Measurements from ENCODE around the gene GRK5.

The GRK5 gene

GRCh38 chr10:119409906-119410305, 202.5 kb downstream of the GRK5 start:
- TF ChIP-seq, protein P1, sequence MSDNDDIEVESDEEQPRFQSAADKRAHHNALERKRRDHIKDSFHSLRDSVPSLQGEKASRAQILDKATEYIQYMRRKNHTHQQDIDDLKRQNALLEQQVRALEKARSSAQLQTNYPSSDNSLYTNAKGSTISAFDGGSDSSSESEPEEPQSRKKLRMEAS (IDR thresholded peaks at IDR 0.05; ENCODE audit: low read depth, low read length): no peak
- TF ChIP-seq MYC (IDR thresholded peaks at IDR 0.05; ENCODE audit: low read depth, low read length): no peak
- no peak for TF ChIP-seq POLR2A (IDR thresholded peaks at IDR 0.05; ENCODE audit: extremely low read depth, insufficient read length)
- TF ChIP-seq CTCF (IDR thresholded peaks at IDR 0.05; ENCODE audit: low read depth, low read length): no peak
- no peak overlapping the region for H3K4me3 ChIP-seq (ENCODE audit: low read depth, low read length)
- no peak for DNase-seq (ENCODE audit: low read depth)

DNA sequence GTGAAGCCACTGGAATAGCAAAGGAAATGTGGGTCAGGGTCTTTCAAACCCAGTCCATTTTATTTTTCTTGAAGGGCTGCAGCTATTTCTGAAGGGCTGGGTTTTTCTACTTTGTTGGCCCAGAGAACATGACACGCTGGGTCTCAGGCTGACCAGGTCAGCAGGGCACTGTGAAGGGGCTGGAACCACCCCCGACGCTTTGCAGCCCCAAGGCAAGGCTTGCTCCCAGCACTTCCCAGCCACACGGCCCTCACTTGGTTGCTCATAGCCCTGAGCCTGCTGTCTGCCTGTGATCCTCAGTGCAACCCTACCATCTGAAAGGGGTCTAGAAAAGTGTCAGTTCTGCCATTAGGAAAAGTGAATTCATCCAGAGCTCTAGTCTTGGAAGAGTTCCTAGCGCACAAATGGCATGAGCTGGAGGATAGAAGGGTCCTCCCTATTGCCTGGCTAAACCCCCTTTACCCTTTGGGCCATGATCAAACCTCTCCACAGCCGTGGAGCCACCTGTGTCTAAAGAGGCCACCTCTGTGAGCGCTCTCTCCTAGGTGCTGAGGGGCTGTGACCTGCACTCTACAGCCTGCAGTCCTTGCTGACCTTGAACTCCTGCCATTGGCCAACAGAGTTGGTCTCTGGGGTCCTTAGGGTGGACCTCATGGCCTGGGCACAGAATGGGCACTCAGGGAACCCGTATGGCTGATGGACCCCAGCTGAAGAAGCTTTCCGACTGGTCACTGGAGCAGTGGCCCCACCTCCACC, 203.2 kb downstream of the GRK5 start:
- DNase-seq (ENCODE audit: low read depth): no peak
- TF ChIP-seq POLR2A (IDR thresholded peaks at IDR 0.05; ENCODE audit: extremely low read depth, insufficient read length) (no peak), MYC (IDR thresholded peaks at IDR 0.05; ENCODE audit: low read depth, low read length) (no peak)
- TF ChIP-seq, protein P1 (IDR thresholded peaks at IDR 0.05; ENCODE audit: low read depth, low read length): no peak
- H3K4me3 ChIP-seq (ENCODE audit: low read depth, low read length): no peak overlapping the region

DNA sequence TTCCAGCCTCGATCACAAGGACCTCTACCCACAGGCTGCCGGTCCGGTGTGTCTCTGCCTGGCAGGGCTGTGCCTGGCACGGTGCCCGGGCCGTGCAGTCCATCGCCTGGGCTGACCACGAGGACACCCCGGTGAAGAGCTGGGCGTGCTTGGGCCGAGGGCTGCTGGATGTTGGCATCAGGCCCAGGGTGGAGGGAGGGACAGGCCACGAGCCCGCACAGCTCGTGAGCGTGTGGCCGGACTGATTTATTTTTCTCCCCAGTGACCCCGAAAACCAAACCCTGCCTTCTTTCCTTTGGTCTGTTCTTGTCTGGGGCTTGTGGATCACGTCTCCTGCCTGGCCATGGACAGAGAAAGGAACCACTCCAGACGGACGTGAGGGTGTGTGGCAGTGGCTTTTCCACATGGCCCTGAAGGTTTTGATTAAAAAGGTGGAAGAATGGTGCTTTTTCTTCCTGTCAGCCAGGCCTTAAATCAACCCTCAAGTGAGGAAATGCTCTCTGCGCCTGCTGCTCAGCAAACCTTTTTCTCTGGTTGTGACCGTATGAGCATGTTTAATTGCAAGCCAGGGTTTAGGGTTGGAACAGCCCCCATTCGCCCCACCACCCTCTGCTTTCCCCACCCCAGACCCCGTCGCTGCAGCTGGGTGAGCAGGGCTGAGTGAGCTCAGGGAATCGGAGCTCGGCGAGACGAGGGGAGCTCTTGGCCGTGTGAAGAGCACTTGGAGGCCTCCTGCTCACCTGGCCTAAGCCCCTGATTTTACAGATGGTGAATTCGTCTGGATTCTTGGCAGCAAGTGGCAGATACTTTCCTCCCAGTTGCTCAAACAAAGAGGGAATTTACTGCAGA, 205.1 kb downstream of the GRK5 start:
- TF ChIP-seq POLR2A (IDR thresholded peaks at IDR 0.05; ENCODE audit: extremely low read depth, insufficient read length) (no peak), CTCF (IDR thresholded peaks at IDR 0.05; ENCODE audit: low read depth, low read length) (no peak), MYC (IDR thresholded peaks at IDR 0.05; ENCODE audit: low read depth, low read length) (no peak)
- TF ChIP-seq, protein P1 (IDR thresholded peaks at IDR 0.05; ENCODE audit: low read depth, low read length): no peak
- no peak overlapping the region for H3K4me3 ChIP-seq (ENCODE audit: low read depth, low read length)
- no peak for DNase-seq (ENCODE audit: low read depth)

GRCh38 chr10:119413093-119413453, 205.7 kb downstream of the GRK5 start:
- H3K4me3 ChIP-seq (ENCODE audit: low read depth, low read length): no peak overlapping the region
- TF ChIP-seq CTCF (IDR thresholded peaks at IDR 0.05; ENCODE audit: low read depth, low read length): no peak
- TF ChIP-seq, protein P1 (IDR thresholded peaks at IDR 0.05; ENCODE audit: low read depth, low read length): no peak
- TF ChIP-seq MYC (IDR thresholded peaks at IDR 0.05; ENCODE audit: low read depth, low read length): no peak
- TF ChIP-seq POLR2A (IDR thresholded peaks at IDR 0.05; ENCODE audit: extremely low read depth, insufficient read length): no peak
- DNase-seq (ENCODE audit: low read depth): no peak

DNA sequence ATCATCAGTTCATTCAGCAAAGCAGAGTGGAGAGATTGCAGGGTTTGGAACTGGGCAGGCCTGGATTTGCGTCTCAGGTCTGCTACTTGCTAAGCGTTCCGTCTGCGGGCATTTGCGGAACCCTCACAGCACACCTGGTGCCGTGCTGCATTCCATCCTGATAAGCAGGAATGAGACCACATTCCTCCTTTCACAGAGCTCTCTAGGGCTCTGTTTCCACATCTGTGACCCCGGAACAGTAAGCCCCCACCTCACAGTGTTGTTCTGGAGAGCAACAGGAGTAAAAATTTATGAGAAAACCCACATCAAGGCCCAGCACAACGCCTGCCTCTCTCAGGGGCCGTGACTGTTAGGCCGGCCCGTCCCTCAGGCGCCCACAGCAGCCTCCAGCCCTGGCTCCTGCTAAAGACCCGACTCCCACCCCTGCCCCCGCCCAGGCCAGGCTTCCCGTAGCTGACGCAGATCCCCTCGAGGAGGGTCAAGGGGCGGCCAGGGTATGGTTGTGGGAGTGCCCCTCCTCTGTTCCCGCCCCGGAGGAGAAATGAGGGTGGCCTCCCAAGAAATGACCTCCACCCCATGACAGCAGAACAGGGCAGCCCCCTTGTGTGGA, 206.2 kb downstream of the GRK5 start:
- no peak overlapping the region for H3K4me3 ChIP-seq (ENCODE audit: low read depth, low read length)
- TF ChIP-seq, protein P1 (IDR thresholded peaks at IDR 0.05; ENCODE audit: low read depth, low read length): no peak
- TF ChIP-seq MYC (IDR thresholded peaks at IDR 0.05; ENCODE audit: low read depth, low read length) (no peak), CTCF (IDR thresholded peaks at IDR 0.05; ENCODE audit: low read depth, low read length) (no peak), POLR2A (IDR thresholded peaks at IDR 0.05; ENCODE audit: extremely low read depth, insufficient read length) (no peak)
- DNase-seq (ENCODE audit: low read depth): no peak
